Measurements from ENCODE around the gene GYG1. TPM values are rescaled to one million over a fixed set of nuclear protein-coding genes. Genes with fewer than 3 reads are reported as not detected.

Gene GYG1
- total and polyA plus RNA-seq, 2 donors (not counting 1 experiment from before 2014, with no cell fraction given): 10.8 to 20.4 TPM

GRCh38 chr3:149007567-149008257 is 16.4 kb downstream of the GYG1 start:
- H2AFZ ChIP-seq (ENCODE audit: insufficient read depth, low read depth, low read length, poor library complexity, severe bottlenecking): no peak overlapping the region
- ChIA-PET POLR2A (no interaction called here), CTCF (no interaction called here)
- no peak overlapping the region for H3K4me3 ChIP-seq (ENCODE audit: control extremely low read depth in 1 of 5, extremely low read depth in 1 of 5, insufficient read depth in 1 of 5, low read depth in 2 of 5, low read length in 4 of 5)
- no peak overlapping the region for H3K27ac ChIP-seq (ENCODE audit: low read length in 2 of 2)
- no peak for TF ChIP-seq EZH2 (IDR thresholded peaks at IDR 0.05; ENCODE audit: borderline replicate concordance, insufficient read depth, low read depth, low read length, poor library complexity, severe bottlenecking)
- TF ChIP-seq, protein P1, sequence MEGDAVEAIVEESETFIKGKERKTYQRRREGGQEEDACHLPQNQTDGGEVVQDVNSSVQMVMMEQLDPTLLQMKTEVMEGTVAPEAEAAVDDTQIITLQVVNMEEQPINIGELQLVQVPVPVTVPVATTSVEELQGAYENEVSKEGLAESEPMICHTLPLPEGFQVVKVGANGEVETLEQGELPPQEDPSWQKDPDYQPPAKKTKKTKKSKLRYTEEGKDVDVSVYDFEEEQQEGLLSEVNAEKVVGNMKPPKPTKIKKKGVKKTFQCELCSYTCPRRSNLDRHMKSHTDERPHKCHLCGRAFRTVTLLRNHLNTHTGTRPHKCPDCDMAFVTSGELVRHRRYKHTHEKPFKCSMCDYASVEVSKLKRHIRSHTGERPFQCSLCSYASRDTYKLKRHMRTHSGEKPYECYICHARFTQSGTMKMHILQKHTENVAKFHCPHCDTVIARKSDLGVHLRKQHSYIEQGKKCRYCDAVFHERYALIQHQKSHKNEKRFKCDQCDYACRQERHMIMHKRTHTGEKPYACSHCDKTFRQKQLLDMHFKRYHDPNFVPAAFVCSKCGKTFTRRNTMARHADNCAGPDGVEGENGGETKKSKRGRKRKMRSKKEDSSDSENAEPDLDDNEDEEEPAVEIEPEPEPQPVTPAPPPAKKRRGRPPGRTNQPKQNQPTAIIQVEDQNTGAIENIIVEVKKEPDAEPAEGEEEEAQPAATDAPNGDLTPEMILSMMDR (IDR thresholded peaks at IDR 0.05): no peak
- Mint-ChIP-seq H3K4me3 (no peak overlapping the region), H3K9me3 (ENCODE audit: insufficient read depth) (no peaks in the 10 kb centered on the region), H3K27ac (no peak overlapping the region), H3K27me3 (no peaks in the 10 kb centered on the region), H3K4me1 (peaks cover 8% of the 10 kb centered on the region)
- H4K20me1 ChIP-seq (ENCODE audit: control insufficient read depth, insufficient read depth, low read length, poor library complexity, severe bottlenecking): no peaks in the 10 kb centered on the region
- DNase-seq (no peak), ATAC-seq (ENCODE audit: low read depth) (no peak)
- H3K9ac ChIP-seq (ENCODE audit: low read length): no peak overlapping the region
- no peaks in the 10 kb centered on the region for H3K27me3 ChIP-seq (replicated peaks in 1 of 4; ENCODE audit: control extremely low read depth in 1 of 4, control insufficient read depth in 3 of 4, insufficient read depth in 4 of 4, low read length in 3 of 4)
- intact Hi-C loops (cut with micrococcal nuclease): no loop called here
- no peak overlapping the region for H3K4me2 ChIP-seq (replicated peaks; ENCODE audit: low read depth, low read length, poor library complexity, severe bottlenecking)
- 96% methylated on average over 5 of the region's 7 CpGs for WGBS (ENCODE audit: insufficient coverage)
- H3K4me1 ChIP-seq (ENCODE audit: control insufficient read depth in 2 of 2, insufficient read depth in 2 of 2, low read length in 2 of 2): peaks cover 6 to 7% of the 10 kb centered on the region in 2 donors
- no peaks in the 10 kb centered on the region for H3K79me2 ChIP-seq (ENCODE audit: control insufficient read depth, insufficient read depth, low read length)
- H3K9me3 ChIP-seq (ENCODE audit: control extremely low read depth in 1 of 3, control insufficient read depth in 2 of 3, insufficient read depth in 1 of 3, low read length in 2 of 3): no peaks in the 10 kb centered on the region
- H3K36me3 ChIP-seq (replicated peaks in 1 of 2; ENCODE audit: control extremely low read depth in 1 of 2, control insufficient read depth in 1 of 2, extremely low read depth in 1 of 2, insufficient read depth in 2 of 2, low read length in 1 of 2): peaks cover 10 to 28% of the 10 kb centered on the region in 2 experiments

DNA sequence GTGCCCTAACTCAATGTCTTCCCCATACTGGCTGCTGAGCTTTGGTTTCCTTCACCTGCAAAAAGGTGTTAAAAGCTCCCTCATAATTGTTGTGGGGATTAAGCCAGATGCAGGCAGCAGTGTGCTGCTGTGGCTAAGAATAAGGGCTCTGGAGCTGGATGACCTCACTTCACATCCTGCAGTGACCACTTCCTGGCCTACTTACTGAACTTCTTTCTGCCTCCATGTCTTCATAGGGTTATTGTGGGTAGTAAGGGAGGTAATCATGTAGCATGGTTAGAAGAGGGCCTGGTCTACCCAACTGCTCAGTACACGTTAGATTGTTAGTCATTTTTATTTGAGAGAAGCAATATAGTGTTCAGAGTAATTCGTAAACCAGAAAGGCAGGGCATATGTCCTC is 18.4 kb downstream of the GYG1 start:
- intact Hi-C loops (cut with micrococcal nuclease): no loop called here
- no peak overlapping the region for H3K9ac ChIP-seq (ENCODE audit: low read length)
- Mint-ChIP-seq H3K9me3 (ENCODE audit: insufficient read depth) (no peaks in the 10 kb centered on the region), H3K27me3 (no peaks in the 10 kb centered on the region), H3K4me1 (no peaks in the 10 kb centered on the region), H3K4me3 (no peak overlapping the region), H3K27ac (no peak overlapping the region)
- no peaks in the 10 kb centered on the region for H3K9me3 ChIP-seq (ENCODE audit: control extremely low read depth in 1 of 3, control insufficient read depth in 2 of 3, insufficient read depth in 1 of 3, low read length in 2 of 3)
- 100% methylated on average over 1 of the region's 2 CpGs for WGBS (ENCODE audit: insufficient coverage)
- H2AFZ ChIP-seq (ENCODE audit: insufficient read depth, low read depth, low read length, poor library complexity, severe bottlenecking): no peak overlapping the region
- no peaks in the 10 kb centered on the region for H4K20me1 ChIP-seq (ENCODE audit: control insufficient read depth, insufficient read depth, low read length, poor library complexity, severe bottlenecking)
- ChIA-PET CTCF (no interaction called here), POLR2A (no interaction called here)
- no peak overlapping the region for H3K4me2 ChIP-seq (replicated peaks; ENCODE audit: low read depth, low read length, poor library complexity, severe bottlenecking)
- DNase-seq: no peak
- ATAC-seq (ENCODE audit: low read depth): no peak
- no peaks in the 10 kb centered on the region for H3K79me2 ChIP-seq (ENCODE audit: control insufficient read depth, insufficient read depth, low read length)
- H3K27me3 ChIP-seq (replicated peaks in 1 of 4; ENCODE audit: control extremely low read depth in 1 of 4, control insufficient read depth in 3 of 4, insufficient read depth in 4 of 4, low read length in 3 of 4): no peaks in the 10 kb centered on the region
- no peaks in the 10 kb centered on the region for H3K4me1 ChIP-seq (ENCODE audit: control insufficient read depth in 2 of 2, insufficient read depth in 2 of 2, low read length in 2 of 2)
- H3K4me3 ChIP-seq (ENCODE audit: control extremely low read depth in 1 of 5, extremely low read depth in 1 of 5, insufficient read depth in 1 of 5, low read depth in 2 of 5, low read length in 4 of 5): no peak overlapping the region
- H3K36me3 ChIP-seq (replicated peaks in 1 of 2; ENCODE audit: control extremely low read depth in 1 of 2, control insufficient read depth in 1 of 2, extremely low read depth in 1 of 2, insufficient read depth in 2 of 2, low read length in 1 of 2): peaks cover 14 to 34% of the 10 kb centered on the region in 2 experiments
- TF ChIP-seq, protein P1 (IDR thresholded peaks at IDR 0.05): no peak
- TF ChIP-seq EZH2 (IDR thresholded peaks at IDR 0.05; ENCODE audit: borderline replicate concordance, insufficient read depth, low read depth, low read length, poor library complexity, severe bottlenecking): no peak
- no peak overlapping the region for H3K27ac ChIP-seq (ENCODE audit: low read length in 2 of 2)
